NCI-H82 (cell line): Measurements from ENCODE around the gene PPIL4.
"Not testable (repeated sequence)": the region's sequence is repeated elsewhere in the genome, so short reads cannot be mapped to it uniquely, and the experiment has no call there.

Source experiments
- DNase-seq: peaks from one replicate; lab custom pipeline; 2025; lab: John Stamatoyannopoulos, UW

PPIL4 gene

GRCh38 chr6:149483849-149484655, 61.8 kb downstream of the PPIL4 start:
- no peak for DNase-seq

GRCh38 chr6:149483334-149483725, 62.5 kb downstream of the PPIL4 start:
- DNase-seq = no peak

GRCh38 chr6:149482545-149483333, 63.1 kb downstream of the PPIL4 start:
- no peak for DNase-seq

- DNase-seq = no peak
These were observed 65.2 kb downstream of the PPIL4 start for GRCh38 chr6:149480502-149481280.

GRCh38 chr6:149478631-149479314, 67.1 kb downstream of the PPIL4 start:
- peak; percentile 26 for DNase-seq

GRCh38 chr6:149477544-149477943, 68.3 kb downstream of the PPIL4 start:
- no peak for DNase-seq

- DNase-seq = no peak
These were observed 68.9 kb downstream of the PPIL4 start for GRCh38 chr6:149476789-149477455.

GRCh38 chr6:149474108-149474935, 71.5 kb downstream of the PPIL4 start:
- no peak for DNase-seq

- peak; percentile 65 for DNase-seq
These were observed 72.5 kb downstream of the PPIL4 start for GRCh38 chr6:149473080-149474052.

GRCh38 chr6:149472241-149472640, 73.6 kb downstream of the PPIL4 start:
- DNase-seq = no peak

- DNase-seq = no peak
These were observed 74.0 kb downstream of the PPIL4 start for GRCh38 chr6:149471801-149472200.

GRCh38 chr6:149470948-149471347, 74.9 kb downstream of the PPIL4 start:
- DNase-seq = no peak

GRCh38 chr6:149468179-149468578, 77.7 kb downstream of the PPIL4 start:
- DNase-seq = no peak

- DNase-seq = no peak
These were observed 78.6 kb downstream of the PPIL4 start for GRCh38 chr6:149467265-149467664.

GRCh38 chr6:149464411-149464810, 81.4 kb downstream of the PPIL4 start:
- DNase-seq = no peak

GRCh38 chr6:149463781-149464180, 82.1 kb downstream of the PPIL4 start:
- DNase-seq = no peak

- not testable (repeated sequence) for DNase-seq
These were observed 83.1 kb downstream of the PPIL4 start for GRCh38 chr6:149462712-149463111.

GRCh38 chr6:149461670-149462069, 84.2 kb downstream of the PPIL4 start:
- no peak for DNase-seq

GRCh38 chr6:149460249-149460648, 85.6 kb downstream of the PPIL4 start:
- DNase-seq = not testable (repeated sequence)
